ENCODE results near the gene RRAGC. TPM values are rescaled to one million over a fixed set of nuclear protein-coding genes. Genes with fewer than 3 reads are reported as not detected.
A peak's percentile ranks its signal among the peaks of the same experiment; 100 is the strongest.
"Not testable (repeated sequence)": the region's sequence is repeated elsewhere in the genome, so short reads cannot be mapped to it uniquely, and the experiment has no call there.

The RRAGC gene
- total RNA-seq, 2 donors from 2014 or later = 22.1 to 27.4 TPM

GRCh38 chr1:38875811-38876210 lies 16.2 kb upstream of the RRAGC start:
- DNase-seq = no peak
- ATAC-seq (replicated peaks in 1 of 2) = no peak
- Mint-ChIP-seq H3K36me3 (ENCODE audit: insufficient read depth in 2 of 2) (no peaks in the 10 kb centered on the region), H3K27me3 (ENCODE audit: low read depth) (no peaks in the 10 kb centered on the region), H3K4me3 (no peak overlapping the region), H3K4me1 (ENCODE audit: low read depth) (peaks cover 32% of the 10 kb centered on the region), H3K27ac (no peak overlapping the region), H3K9me3 (no peaks in the 10 kb centered on the region)

GRCh38 chr1:38873027-38873969 lies 13.7 kb upstream of the RRAGC start, which contains the start of gene MYCBP:
TSS of gene MYCBP (minus strand) at chr1:38873348. CDS start at chr1:38873305, 43 bp downstream.
- Mint-ChIP-seq H3K27ac (peak within 1 kb of the TSS; percentile 94), H3K36me3 (ENCODE audit: insufficient read depth in 2 of 2) (peaks cover 0 to 1% of the 10 kb centered on the region in 2 donors), H3K4me1 (ENCODE audit: low read depth) (peaks cover 32% of the 10 kb centered on the region), H3K4me3 (peak within 1 kb of the TSS; percentile 85 to 95), H3K9me3 (no peaks in the 10 kb centered on the region), H3K27me3 (ENCODE audit: low read depth) (no peaks in the 10 kb centered on the region)
- ATAC-seq (replicated peaks in 1 of 2) (peak; percentile 99 to 100), DNase-seq (peak; percentile 97 to 98)

GRCh38 chr1:38872401-38873026 lies 12.9 kb upstream of the RRAGC start:
- peak; percentile 32 to 42 for ATAC-seq (replicated peaks in 1 of 2)
- peaks cover 0 to 3% of the 10 kb centered on the region in 2 donors for H3K36me3 Mint-ChIP-seq (ENCODE audit: insufficient read depth in 2 of 2)
- H3K4me1 Mint-ChIP-seq (ENCODE audit: low read depth) = peaks cover 32% of the 10 kb centered on the region
- H3K27me3 Mint-ChIP-seq (ENCODE audit: low read depth) = no peaks in the 10 kb centered on the region
- DNase-seq = peak; percentile 50 to 59
- peak overlapping the region; percentile 85 to 95 for H3K4me3 Mint-ChIP-seq
- H3K27ac Mint-ChIP-seq = peak overlapping the region; percentile 14
- no peaks in the 10 kb centered on the region for H3K9me3 Mint-ChIP-seq

GRCh38 chr1:38870996-38871395 lies 11.4 kb upstream of the RRAGC start:
- DNase-seq (no peak), ATAC-seq (replicated peaks in 1 of 2) (no peak)
- H3K36me3 Mint-ChIP-seq (ENCODE audit: insufficient read depth in 2 of 2) = peaks cover 2 to 3% of the 10 kb centered on the region in 2 donors
- H3K27ac Mint-ChIP-seq = peak overlapping the region; percentile 14
- no peaks in the 10 kb centered on the region for H3K27me3 Mint-ChIP-seq (ENCODE audit: low read depth)
- no peaks in the 10 kb centered on the region for H3K9me3 Mint-ChIP-seq
- H3K4me1 Mint-ChIP-seq (ENCODE audit: low read depth) = peaks cover 32% of the 10 kb centered on the region
- H3K4me3 Mint-ChIP-seq = peak overlapping the region; percentile 85 to 95

DNA sequence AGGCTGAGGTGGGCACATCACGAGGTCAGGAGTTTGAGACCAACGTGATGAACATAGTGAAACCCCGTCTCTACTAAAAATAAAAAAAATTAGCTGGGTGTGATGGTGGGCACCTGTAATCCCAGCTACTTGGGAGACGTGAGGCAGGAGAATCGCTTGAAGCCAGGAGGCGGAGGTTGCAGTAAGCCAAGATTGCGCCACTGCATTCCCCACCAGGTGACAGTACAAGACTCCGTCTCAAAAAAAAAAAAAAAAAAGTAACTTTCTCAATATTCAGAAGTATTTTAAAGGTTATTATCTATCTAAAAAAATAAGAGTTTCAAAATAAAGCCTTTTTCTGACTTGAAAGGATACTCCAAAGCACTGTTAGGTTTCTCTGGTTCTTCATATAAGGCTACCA lies 7.6 kb upstream of the RRAGC start:
- peaks cover 20% of the 10 kb centered on the region for H3K4me1 Mint-ChIP-seq (ENCODE audit: low read depth)
- no peaks in the 10 kb centered on the region for H3K9me3 Mint-ChIP-seq
- no peaks in the 10 kb centered on the region for H3K27me3 Mint-ChIP-seq (ENCODE audit: low read depth)
- no peak overlapping the region for H3K27ac Mint-ChIP-seq
- ATAC-seq (replicated peaks in 1 of 2) (no peak), DNase-seq (no peak)
- H3K4me3 Mint-ChIP-seq = no peak overlapping the region
- H3K36me3 Mint-ChIP-seq (ENCODE audit: insufficient read depth in 2 of 2) = peaks cover 2 to 3% of the 10 kb centered on the region in 2 donors

DNA sequence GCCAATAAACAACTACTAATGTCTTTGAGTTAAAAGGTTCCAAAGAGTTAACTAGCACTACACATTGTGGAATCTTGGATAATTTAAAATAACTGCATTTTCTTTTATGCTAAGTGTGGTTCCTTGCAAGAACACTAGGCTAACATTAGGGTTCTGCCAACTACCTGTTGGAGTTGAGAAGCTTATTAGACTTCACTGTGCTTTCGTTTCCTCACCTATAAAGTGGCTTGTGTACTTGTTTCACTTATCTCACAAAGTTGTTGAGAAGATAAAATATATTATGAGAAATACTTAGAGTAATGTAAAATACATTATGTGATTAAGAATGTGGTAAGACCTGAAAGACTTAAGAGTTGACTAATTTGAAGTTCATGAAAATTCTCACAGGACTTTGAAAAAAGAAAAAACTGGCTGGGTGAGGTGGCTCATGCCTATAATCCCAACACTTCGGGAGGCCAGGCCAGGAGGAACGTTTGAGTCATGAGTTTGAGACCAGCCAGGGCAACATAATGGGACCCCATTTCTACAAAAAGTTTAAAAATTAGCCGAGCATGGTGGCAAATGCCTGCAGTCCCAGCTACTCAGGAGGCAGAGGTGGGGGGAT lies 5.6 kb upstream of the RRAGC start:
- DNase-seq = no peak
- Mint-ChIP-seq H3K36me3 (ENCODE audit: insufficient read depth in 2 of 2) (peaks cover 2 to 3% of the 10 kb centered on the region in 2 donors), H3K9me3 (no peaks in the 10 kb centered on the region), H3K4me1 (ENCODE audit: low read depth) (peaks cover 21% of the 10 kb centered on the region), H3K4me3 (no peak overlapping the region), H3K27ac (peak overlapping the region; percentile 55), H3K27me3 (ENCODE audit: low read depth) (no peaks in the 10 kb centered on the region)
- ATAC-seq (replicated peaks in 1 of 2) = no peak

DNA sequence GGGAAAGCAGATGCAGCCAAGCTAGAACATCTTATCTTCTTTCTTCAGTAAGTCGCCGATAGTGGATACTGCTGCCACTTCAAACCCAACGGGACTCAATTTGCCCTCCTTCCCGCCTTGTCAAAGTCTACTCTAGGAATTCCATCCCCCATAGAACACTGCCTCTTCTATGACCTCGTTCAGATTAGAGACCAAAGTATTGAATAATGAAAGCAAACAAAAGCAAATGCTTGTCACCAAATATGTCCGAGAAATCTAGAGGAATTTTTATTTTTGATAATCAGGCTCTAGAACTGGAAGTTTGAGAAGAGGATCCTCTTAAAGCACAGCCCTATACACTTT lies 853 bp upstream of the RRAGC start:
- H3K4me1 Mint-ChIP-seq (ENCODE audit: low read depth) = peaks cover 43% of the 10 kb centered on the region
- H3K36me3 Mint-ChIP-seq (ENCODE audit: insufficient read depth in 2 of 2) = peaks cover 6 to 8% of the 10 kb centered on the region in 2 donors
- no peaks in the 10 kb centered on the region for H3K27me3 Mint-ChIP-seq (ENCODE audit: low read depth)
- H3K4me3 Mint-ChIP-seq = peak overlapping the region; percentile 96 to 98
- peak overlapping the region; percentile 87 for H3K27ac Mint-ChIP-seq
- ATAC-seq (replicated peaks in 1 of 2) (no peak), DNase-seq (no peak)
- H3K9me3 Mint-ChIP-seq = no peaks in the 10 kb centered on the region

DNA sequence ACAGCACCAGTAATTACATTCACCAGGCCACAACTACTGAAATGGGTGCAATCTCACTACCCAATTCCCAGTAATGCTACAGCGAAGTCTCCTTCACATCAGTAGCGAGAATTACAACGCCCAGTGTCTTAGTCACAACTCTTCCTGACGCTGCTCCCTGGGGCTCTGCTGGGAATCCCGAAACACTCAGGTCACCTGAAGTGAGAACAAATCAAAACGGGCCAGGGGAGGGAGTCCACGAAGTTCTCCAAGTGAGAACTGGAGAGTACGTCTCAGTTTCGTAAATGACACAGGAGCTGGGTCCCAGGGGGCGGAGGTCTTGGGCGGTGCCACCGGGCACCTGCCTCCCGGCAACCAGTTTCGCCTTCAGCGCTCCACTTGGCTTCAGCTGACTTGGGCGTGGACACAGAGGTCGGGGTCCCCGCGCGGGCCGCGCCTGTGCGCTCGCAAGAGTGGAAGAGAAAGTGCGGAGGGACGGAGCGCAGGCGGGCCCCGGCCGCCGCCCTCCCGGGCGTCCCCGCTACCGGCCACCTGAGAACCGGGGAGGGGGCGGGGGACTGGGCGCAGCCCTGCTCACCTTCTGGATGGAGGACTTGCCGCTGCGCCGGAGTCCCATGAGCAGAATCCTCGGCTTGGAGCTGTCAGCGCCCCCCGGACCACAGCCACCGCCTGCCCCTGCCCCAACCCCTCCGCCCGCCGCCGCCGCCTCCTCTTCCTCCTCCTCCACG lies 575 bp downstream of the RRAGC start:
- peak; percentile 24 to 35 for ATAC-seq (replicated peaks in 1 of 2)
- Mint-ChIP-seq H3K4me3 (peak overlapping the region; percentile 96 to 98), H3K4me1 (ENCODE audit: low read depth) (peaks cover 43% of the 10 kb centered on the region), H3K27ac (peak overlapping the region; percentile 96), H3K9me3 (no peaks in the 10 kb centered on the region), H3K27me3 (ENCODE audit: low read depth) (no peaks in the 10 kb centered on the region), H3K36me3 (ENCODE audit: insufficient read depth in 2 of 2) (peaks cover 12 to 13% of the 10 kb centered on the region in 2 donors)
- DNase-seq = peak; percentile 60 to 68

- DNase-seq (peak; percentile 4 to 37), ATAC-seq (replicated peaks in 1 of 2) (peak; percentile 95)
- Mint-ChIP-seq H3K36me3 (ENCODE audit: insufficient read depth in 2 of 2) (peaks cover 16 to 18% of the 10 kb centered on the region in 2 donors), H3K4me1 (ENCODE audit: low read depth) (peaks cover 36% of the 10 kb centered on the region), H3K9me3 (no peaks in the 10 kb centered on the region), H3K27me3 (ENCODE audit: low read depth) (no peaks in the 10 kb centered on the region), H3K27ac (peak overlapping the region; percentile 92), H3K4me3 (peak overlapping the region; percentile 30 to 90)
These were observed 6.8 kb downstream of the RRAGC start for GRCh38 chr1:38852780-38853179.

DNA sequence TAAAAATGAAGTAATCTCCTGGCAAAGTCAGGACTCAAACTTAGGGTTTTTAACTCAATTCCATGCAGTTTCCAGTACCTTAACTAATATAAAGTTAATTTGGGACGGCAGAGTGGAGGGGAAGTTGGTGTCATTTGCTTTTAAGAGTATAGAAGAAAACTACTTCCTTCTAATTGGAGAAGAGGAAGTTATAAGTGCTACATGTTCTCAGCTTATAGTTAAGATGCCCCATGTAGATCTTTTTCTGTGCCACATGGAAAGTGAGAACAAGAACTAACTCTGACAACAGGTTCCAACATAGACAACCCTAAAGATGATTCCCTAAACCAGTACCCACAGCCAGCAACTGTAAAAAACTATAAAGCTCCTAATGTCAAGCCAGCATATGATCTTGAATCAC lies 11.5 kb downstream of the RRAGC start:
- Mint-ChIP-seq H3K4me1 (ENCODE audit: low read depth) (peaks cover 15% of the 10 kb centered on the region), H3K27ac (peak overlapping the region; percentile 11)

GRCh38 chr1:38846210-38846609 lies 13.4 kb downstream of the RRAGC start:
- Mint-ChIP-seq H3K36me3 (ENCODE audit: insufficient read depth in 2 of 2) (peaks cover 13 to 15% of the 10 kb centered on the region in 2 donors), H3K9me3 (no peaks in the 10 kb centered on the region), H3K4me3 (no peak overlapping the region), H3K27ac (peak overlapping the region; percentile 54), H3K4me1 (ENCODE audit: low read depth) (peaks cover 1% of the 10 kb centered on the region), H3K27me3 (ENCODE audit: low read depth) (no peaks in the 10 kb centered on the region)
- DNase-seq (no peak), ATAC-seq (replicated peaks in 1 of 2) (no peak)

More for the DNA sequence above, 11.5 kb downstream of the RRAGC start:
- H3K9me3 Mint-ChIP-seq = no peaks in the 10 kb centered on the region
- DNase-seq (no peak), ATAC-seq (replicated peaks in 1 of 2) (no peak)
- H3K4me3 Mint-ChIP-seq = no peak overlapping the region
- H3K27me3 Mint-ChIP-seq (ENCODE audit: low read depth) = no peaks in the 10 kb centered on the region
- peaks cover 15 to 19% of the 10 kb centered on the region in 2 donors for H3K36me3 Mint-ChIP-seq (ENCODE audit: insufficient read depth in 2 of 2)

GRCh38 chr1:38845088-38845487 lies 14.5 kb downstream of the RRAGC start:
- not testable (repeated sequence) for H3K27me3 Mint-ChIP-seq (ENCODE audit: low read depth); ATAC-seq (replicated peaks in 1 of 2); H3K9me3 Mint-ChIP-seq; H3K4me3 Mint-ChIP-seq; DNase-seq; H3K4me1 Mint-ChIP-seq (ENCODE audit: low read depth); H3K27ac Mint-ChIP-seq
- peaks cover 11 to 13% of the 10 kb centered on the region in 2 donors for H3K36me3 Mint-ChIP-seq (ENCODE audit: insufficient read depth in 2 of 2)

Data from activated T-cell treated with anti-CD3 and anti-CD28 coated beads, Interleukin-2, amount 50 U/mL, for 72 hours (primary cell).